ENCODE results near the gene DIP2C.

Gene DIP2C

GRCh38 chr10:581776-582330 is 107.6 kb downstream of the DIP2C start:
- Histone ChIP-seq H3K9ac (ENCODE audit: low read depth, low read length) (no peak overlapping the region), H3K9me3 (ENCODE audit: insufficient read depth, low read length, severe bottlenecking) (peaks cover 5% of the 10 kb centered on the region), H3K4me1 (ENCODE audit: insufficient read depth, low read length) (no peaks in the 10 kb centered on the region), H3K4me2 (ENCODE audit: insufficient read depth, low read length) (no peak overlapping the region), H2AFZ (ENCODE audit: low read depth, low read length) (no peak overlapping the region), H4K20me1 (ENCODE audit: insufficient read depth, low read length) (no peaks in the 10 kb centered on the region), H3K36me3 (ENCODE audit: insufficient read depth, low read length) (no peaks in the 10 kb centered on the region), H3K4me3 (ENCODE audit: low read depth in 1 of 2, low read length in 2 of 2) (no peak overlapping the region), H3K79me2 (ENCODE audit: insufficient read depth, low read length) (no peaks in the 10 kb centered on the region), H3K27ac (ENCODE audit: low read length) (no peak overlapping the region), H3K27me3 (ENCODE audit: insufficient read depth, low read length, poor library complexity) (no peaks in the 10 kb centered on the region)
- no peak for TF ChIP-seq CTCF (IDR thresholded peaks at IDR 0.05; ENCODE audit: borderline replicate concordance, extremely low read depth, low read length, poor library complexity, severe bottlenecking)
- no peak for TF ChIP-seq EZH2 (IDR thresholded peaks at IDR 0.05; ENCODE audit: borderline replicate concordance, low read depth, low read length, severe bottlenecking)
- ATAC-seq (ENCODE audit: insufficient read depth, low read depth) = no peak
- no peak for DNase-seq

- ATAC-seq (ENCODE audit: insufficient read depth, low read depth) (no peak), DNase-seq (no peak)
- H3K4me1 ChIP-seq (ENCODE audit: insufficient read depth, low read length) = no peaks in the 10 kb centered on the region
- H2AFZ ChIP-seq (ENCODE audit: low read depth, low read length) = no peak overlapping the region
- no peak overlapping the region for H3K27ac ChIP-seq (ENCODE audit: low read length)
- peaks cover 3% of the 10 kb centered on the region for H3K27me3 ChIP-seq (ENCODE audit: insufficient read depth, low read length, poor library complexity)
- no peaks in the 10 kb centered on the region for H4K20me1 ChIP-seq (ENCODE audit: insufficient read depth, low read length)
- no peak overlapping the region for H3K4me2 ChIP-seq (ENCODE audit: insufficient read depth, low read length)
- no peak overlapping the region for H3K4me3 ChIP-seq (ENCODE audit: low read depth in 1 of 2, low read length in 2 of 2)
- no peak for TF ChIP-seq CTCF (IDR thresholded peaks at IDR 0.05; ENCODE audit: borderline replicate concordance, extremely low read depth, low read length, poor library complexity, severe bottlenecking)
- TF ChIP-seq EZH2 (IDR thresholded peaks at IDR 0.05; ENCODE audit: borderline replicate concordance, low read depth, low read length, severe bottlenecking) = no peak
- no peak overlapping the region for H3K9ac ChIP-seq (ENCODE audit: low read depth, low read length)
- peaks cover 5% of the 10 kb centered on the region for H3K9me3 ChIP-seq (ENCODE audit: insufficient read depth, low read length, severe bottlenecking)
- no peaks in the 10 kb centered on the region for H3K79me2 ChIP-seq (ENCODE audit: insufficient read depth, low read length)
- H3K36me3 ChIP-seq (ENCODE audit: insufficient read depth, low read length) = no peaks in the 10 kb centered on the region
Observed at GRCh38 chr10:580778-581177, 108.7 kb downstream of the DIP2C start.

GRCh38 chr10:576130-576465 is 113.4 kb downstream of the DIP2C start:
- peaks cover 5% of the 10 kb centered on the region for H3K9me3 ChIP-seq (ENCODE audit: insufficient read depth, low read length, severe bottlenecking)
- H3K4me2 ChIP-seq (ENCODE audit: insufficient read depth, low read length) = no peak overlapping the region
- H3K4me1 ChIP-seq (ENCODE audit: insufficient read depth, low read length) = no peaks in the 10 kb centered on the region
- no peak overlapping the region for H3K4me3 ChIP-seq (ENCODE audit: low read depth in 1 of 2, low read length in 2 of 2)
- H3K36me3 ChIP-seq (ENCODE audit: insufficient read depth, low read length) = no peaks in the 10 kb centered on the region
- H3K27me3 ChIP-seq (ENCODE audit: insufficient read depth, low read length, poor library complexity) = peaks cover 10% of the 10 kb centered on the region
- no peak for ATAC-seq (ENCODE audit: insufficient read depth, low read depth)
- no peak overlapping the region for H3K9ac ChIP-seq (ENCODE audit: low read depth, low read length)
- H3K27ac ChIP-seq (ENCODE audit: low read length) = no peak overlapping the region
- TF ChIP-seq CTCF (IDR thresholded peaks at IDR 0.05; ENCODE audit: borderline replicate concordance, extremely low read depth, low read length, poor library complexity, severe bottlenecking) = no peak
- TF ChIP-seq EZH2 (IDR thresholded peaks at IDR 0.05; ENCODE audit: borderline replicate concordance, low read depth, low read length, severe bottlenecking) = no peak
- H4K20me1 ChIP-seq (ENCODE audit: insufficient read depth, low read length) = no peaks in the 10 kb centered on the region
- no peaks in the 10 kb centered on the region for H3K79me2 ChIP-seq (ENCODE audit: insufficient read depth, low read length)
- no peak for DNase-seq
- H2AFZ ChIP-seq (ENCODE audit: low read depth, low read length) = no peak overlapping the region

Data from DND-41 (cell line).